Ovary (tissue), 9 donors: ENCODE measurements around the gene LYSMD3. TPM values are rescaled to one million over a fixed set of nuclear protein-coding genes. Genes with fewer than 3 reads are reported as not detected.

Experiments
- DNase-seq, 5 donors: peaks; one replicate each; pipeline ENCODE4 v3.0.0-alpha.2; 2019 to 2020
- H3K27ac ChIP-seq, 2 donors: fragments of 200-600 bp; one replicate each; pipeline versions ENCODE4 v1.5.1 to v1.8.0; 2019 to 2022
- H3K27me3 ChIP-seq: fragments of 200-600 bp; one replicate; pipeline ENCODE4 v1.8.0; 2022
- H3K36me3 ChIP-seq: fragments of 200-600 bp; sonication (generic); one replicate; pipeline ENCODE4 v1.5.1; 2019
- H3K4me1 ChIP-seq: one replicate; pipeline ENCODE4 v1.8.1; 2013; ENCODE audit warnings: mild to moderate bottlenecking, moderate library complexity; ENCODE audit not compliant: insufficient read depth
- H3K4me3 ChIP-seq: fragments of 200-600 bp; sonication (generic); one replicate; pipeline ENCODE4 v1.5.1; 2017
- H3K9me3 ChIP-seq, 2 donors: fragments of 200-600 bp in 1 of 2; sonication (generic) in 1 of 2; one replicate each; pipeline versions ENCODE4 v1.5.1 to v1.8.1; 2013 to 2019; ENCODE audit warnings: mild to moderate bottlenecking in 1 of 2, moderate library complexity in 1 of 2
- CTCF ChIP-seq, 3 donors: fragments of 450-650 bp in 2 of 3; fragments of 200-600 bp in 1 of 3; IDR thresholded peaks; one replicate each; pipeline versions ENCODE4 v1.5.1 to v1.8.0; 2016 to 2022; ENCODE audit warnings: antibody characterized with exemption in 3 of 3, mild to moderate bottlenecking in 1 of 3
- EP300 ChIP-seq: sonication (generic); formaldehyde crosslinking; IDR thresholded peaks from one replicate; pipeline ENCODE4 v1.6.1; 2017; ENCODE audit warnings: antibody characterized with exemption
- POLR2A ChIP-seq: fragments of 450-650 bp; IDR thresholded peaks from one replicate; pipeline ENCODE4 v1.6.1; 2017; ENCODE audit warnings: antibody characterized with exemption, mild to moderate bottlenecking, moderate library complexity
- WGBS, 3 donors: extraction: QIAGEN DNeasy Blood & Tissue Kit in 1 of 3; methylation state at CpG; one replicate each; pipeline versions ENCODE4 v1.1.5 to v1.1.7; 2013 to 2017; 5-methylcytosine and 5-hydroxymethylcytosine counted together
- intact Hi-C, 4 donors: fragments of 100-400 bp; cut with DNase I; formaldehyde crosslinking; loops; one replicate each; pipeline versions ENCODE4 v1.11.0 to v1.15.1; 2022 to 2023
- polyA plus RNA-seq, 2 donors: library from polyadenylated mRNA; stranded (reverse); fragments of 200-250 nt in 1 of 2; fragments of 350-450 nt in 1 of 2; fragmentation: Illumina TruSeq in 1 of 2; extraction: RNeasy Lipid Tissue Mini Kit (QIAGEN cat#74804) in 1 of 2; gene quantifications; one replicate each; pipeline ENCODE4 v1.2.3, GENCODE V29; 2013 to 2014
- total RNA-seq, 7 donors: library from RNA; depleted of rRNA in 2 of 7; stranded (reverse); fragments of >200 nt in 2 of 7; fragmentation: NEBNext Ultra II Directional in 3 of 7; extraction: Animal tissue kit (Norgen Biotek cat#: 25700) in 3 of 7; gene quantifications; one replicate each; pipeline versions ENCODE4 v1.1.0 to v1.2.4, GENCODE V29; 2016 to 2023
- donor health status: DM: no; HTN: no; CAD: no; lungs with moderate emphysema.
- donor health status: DM: no; HTN: no; CAD: no.
- donor health status: Bipolar disorder and iron deficiency.
- donor health status: DM: yes; HTN: yes; CAD: no.
- donor health status: DM: no; HTN: no; CAD: no.
- donor health status: DM: yes; HTN: yes; CAD: no.

LYSMD3 gene
- total and polyA plus RNA-seq, 9 donors, result 10.7 to 26.8 (median 23.0) TPM

- H3K27ac ChIP-seq, result no peak overlapping the region
- DNase-seq, result no peak
- H3K9me3 ChIP-seq, result no peaks in the 10 kb centered on the region
- no peaks in the 10 kb centered on the region for H3K36me3 ChIP-seq
- TF ChIP-seq CTCF (IDR thresholded peaks at IDR 0.05), result no peak
- no peak for TF ChIP-seq EP300
- TF ChIP-seq POLR2A, result no peak
- H3K4me1 ChIP-seq, result no peaks in the 10 kb centered on the region
- intact Hi-C loops, result no loop called here
- no peak overlapping the region for H3K4me3 ChIP-seq
- 93 to 100% (median 94%) methylated on average over 1 of the region's 1 CpG for WGBS, 3 donors
- H3K27me3 ChIP-seq, result no peaks in the 10 kb centered on the region
Measured at GRCh38 chr5:90480699-90481098, 48.7 kb downstream of the LYSMD3 start.

DNA sequence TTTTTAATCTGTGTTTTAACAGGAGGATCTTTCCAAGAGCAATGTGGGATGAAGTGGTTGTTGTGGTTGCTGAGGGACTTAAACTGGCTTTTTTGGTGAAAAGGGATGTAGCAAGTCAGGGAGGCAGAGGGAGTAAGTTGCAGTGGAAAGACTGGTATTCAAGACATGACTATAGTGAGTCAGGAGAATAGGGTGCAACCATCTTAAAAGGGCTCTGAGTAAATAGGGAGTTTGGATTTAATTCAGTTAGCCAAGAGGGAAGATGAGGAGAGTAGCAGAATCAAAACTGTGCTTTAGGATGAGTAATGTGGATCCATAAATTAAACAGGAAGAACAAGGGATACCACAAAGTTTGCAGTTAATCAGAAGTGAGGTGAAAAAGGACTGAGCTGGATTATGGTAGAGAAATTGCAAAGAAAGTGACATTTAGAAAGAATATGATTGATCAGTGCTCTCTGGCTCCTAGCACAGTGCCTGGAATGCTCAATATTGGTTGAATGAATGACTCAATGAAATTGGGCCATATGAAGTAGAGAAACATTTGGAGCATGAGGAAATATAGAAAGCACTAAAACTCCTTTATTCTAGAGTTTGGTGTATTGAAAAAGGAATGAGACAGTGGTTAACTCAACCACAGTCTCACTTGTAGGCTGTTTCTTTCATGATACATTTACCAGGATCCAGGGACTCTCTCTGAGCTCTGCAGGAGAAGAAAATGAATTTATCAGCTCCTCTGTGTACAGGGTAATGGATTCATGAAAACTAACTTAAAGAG lies 49.6 kb downstream of the LYSMD3 start:
- DNase-seq, result no peak
- no peak overlapping the region for H3K27ac ChIP-seq
- intact Hi-C loops, result loop anchor here in 1 of 4 donors (10.0 kb wide), 1 partner anchor 45 kb away; the partner anchor contains the start of gene LYSMD3
- H3K4me3 ChIP-seq, result no peak overlapping the region
- no peaks in the 10 kb centered on the region for H3K4me1 ChIP-seq
- H3K27me3 ChIP-seq, result no peaks in the 10 kb centered on the region
- H3K9me3 ChIP-seq, result no peaks in the 10 kb centered on the region
- H3K36me3 ChIP-seq, result no peaks in the 10 kb centered on the region
- TF ChIP-seq CTCF (IDR thresholded peaks at IDR 0.05), result no peak
- no peak for TF ChIP-seq POLR2A
- no peak for TF ChIP-seq EP300

GRCh38 chr5:90477621-90478215 lies 51.7 kb downstream of the LYSMD3 start:
- WGBS, 3 donors, result 80 to 87% (median 82%) methylated on average over 8 of the region's 8 CpGs
- no peaks in the 10 kb centered on the region for H3K27me3 ChIP-seq
- intact Hi-C loops, result loop anchor here in 1 of 4 donors (10.0 kb wide), 1 partner anchor 47 kb away; the partner anchor contains the start of gene LYSMD3
- H3K27ac ChIP-seq, result no peak overlapping the region
- H3K4me1 ChIP-seq, result peaks cover 3% of the 10 kb centered on the region
- H3K36me3 ChIP-seq, result no peaks in the 10 kb centered on the region
- no peaks in the 10 kb centered on the region for H3K9me3 ChIP-seq
- DNase-seq, result no peak
- H3K4me3 ChIP-seq, result no peak overlapping the region
- no peak for TF ChIP-seq CTCF (IDR thresholded peaks at IDR 0.05)

- no peak for DNase-seq
- Histone ChIP-seq H3K36me3 (no peaks in the 10 kb centered on the region), H3K9me3 (no peaks in the 10 kb centered on the region), H3K4me1 (peaks cover 3% of the 10 kb centered on the region), H3K4me3 (no peak overlapping the region), H3K27ac (no peak overlapping the region), H3K27me3 (no peaks in the 10 kb centered on the region)
- intact Hi-C loops, result loop anchor here in 1 of 4 donors (10.0 kb wide), 1 partner anchor 48 kb away; the partner anchor contains the start of gene LYSMD3
- 60 to 71% (median 70%) methylated on average over 2 of the region's 2 CpGs for WGBS, 3 donors
- TF ChIP-seq CTCF (IDR thresholded peaks at IDR 0.05) (no peak), POLR2A (no peak), EP300 (no peak)
Measured at GRCh38 chr5:90477073-90477472, 52.3 kb downstream of the LYSMD3 start.
